A673 (cell line): ENCODE data around the gene PIK3IP1. TPM values are rescaled to one million over a fixed set of nuclear protein-coding genes. Genes with fewer than 3 reads are reported as not detected.

ENCODE experiments used
- BruUV-seq: library from RNA; stranded (reverse); fragments of 400-500 nt; replicated peaks from 2 replicates; lab custom pipeline; 2021; lab: Mats Ljungman, UMichigan
- CTCF ChIA-PET: fragments of 300-600 bp; sonication (Branson Sonifier 250); formaldehyde crosslinking; loops from one replicate; lab custom pipeline; 2022; ENCODE audit warnings: antibody characterized with exemption; lab: Charles Lee
- POLR2A ChIA-PET: fragments of 300-600 bp; sonication (Branson Sonifier 250); formaldehyde crosslinking; loops from one replicate; lab custom pipeline; 2022; ENCODE audit warnings: antibody characterized with exemption; ENCODE audit not compliant: low non-redundant PET; lab: Charles Lee
- DNase-seq: peaks from one replicate; pipeline ENCODE4 v3.0.0-alpha.2; 2015; ENCODE audit warnings: low spot score
- H3K27ac ChIP-seq: fragments of 200-600 bp; sonication (generic); 2 replicates; pipeline ENCODE4 v1.5.1; 2016; ENCODE audit warnings: mixed run types, low read depth, mild to moderate bottlenecking, mixed read lengths, antibody characterized with exemption, low read length; ENCODE audit not compliant: poor library complexity, severe bottlenecking
- H3K27me3 ChIP-seq: fragments of 200-600 bp; sonication (generic); replicated peaks from 2 replicates; pipeline ENCODE4 v1.6.1; 2017; ENCODE audit warnings: mixed run types, low read depth, mild to moderate bottlenecking, mixed read lengths, antibody characterized with exemption, low read length; ENCODE audit not compliant: insufficient read depth, poor library complexity
- H3K36me3 ChIP-seq: fragments of 200-600 bp; sonication (generic); 2 replicates; pipeline ENCODE4 v1.6.1; 2016; ENCODE audit warnings: mixed run types, mild to moderate bottlenecking, mixed read lengths, antibody characterized with exemption, low read length; ENCODE audit not compliant: insufficient read depth, poor library complexity, severe bottlenecking
- H3K4me1 ChIP-seq: fragments of 200-600 bp; sonication (generic); 2 replicates; pipeline ENCODE4 v1.6.1; 2017; ENCODE audit warnings: mixed run types, mild to moderate bottlenecking, mixed read lengths, antibody characterized with exemption, low read length; ENCODE audit not compliant: insufficient read depth, poor library complexity, severe bottlenecking
- H3K4me3 ChIP-seq: fragments of 200-600 bp; sonication (generic); 2 replicates; pipeline ENCODE4 v1.5.1; 2016; ENCODE audit warnings: low read depth, mixed run types, mild to moderate bottlenecking, mixed read lengths, low read length; ENCODE audit not compliant: poor library complexity, severe bottlenecking
- H3K9me3 ChIP-seq: fragments of 200-600 bp; sonication (generic); 2 replicates; pipeline ENCODE4 v1.6.1; 2016; ENCODE audit warnings: mixed run types, low read depth, mild to moderate bottlenecking, mixed read lengths, antibody characterized with exemption, low read length; ENCODE audit not compliant: poor library complexity, severe bottlenecking
- CTCF ChIP-seq: fragments of 300-800, 200-600 bp; sonication (generic); conservative IDR thresholded peaks from 2 replicates; pipeline ENCODE4 v1.5.1; 2017; ENCODE audit warnings: low read depth, mild to moderate bottlenecking, antibody characterized with exemption, low read length, moderate library complexity, mixed read lengths
- EZH2 ChIP-seq: fragments of 200-600 bp; sonication (generic); IDR thresholded peaks from 2 replicates; pipeline ENCODE4 v1.6.1; 2017; ENCODE audit warnings: borderline replicate concordance, low read depth, mild to moderate bottlenecking, mixed read lengths, antibody characterized with exemption, low read length; ENCODE audit not compliant: poor library complexity, severe bottlenecking
- intact Hi-C: fragments of 100-400 bp; cut with micrococcal nuclease; formaldehyde crosslinking; loops from one replicate; pipeline ENCODE4 v1.10.0; 2022; ENCODE audit not compliant: unreplicated experiment
- total RNA-seq: library from RNA; stranded (reverse); gene quantifications from 2 replicates; pipeline ENCODE4 v1.2.3, GENCODE V29; 2021

Gene PIK3IP1
- total RNA-seq, 1 experiment from 2014 or later = 0.24 TPM

DNA sequence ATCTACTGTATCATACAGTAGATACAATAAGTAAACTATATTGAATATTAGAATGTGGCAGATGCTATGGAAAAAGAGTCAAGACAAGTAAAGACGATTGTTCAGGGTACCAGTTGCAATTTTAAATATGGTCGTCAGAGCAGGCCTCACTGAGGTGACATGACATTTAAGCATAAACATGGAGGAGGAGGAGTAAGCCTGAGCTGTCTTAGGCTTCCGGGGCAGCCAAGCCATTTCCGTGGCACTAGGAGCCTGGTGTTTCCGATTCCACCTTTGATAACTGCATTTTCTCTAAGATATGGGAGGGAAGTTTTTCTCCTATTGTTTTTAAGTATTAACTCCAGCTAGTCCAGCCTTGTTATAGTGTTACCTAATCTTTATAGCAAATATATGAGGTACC, 14.5 kb downstream of the PIK3IP1 start:
- Histone ChIP-seq H3K27ac (no peak overlapping the region), H3K36me3 (peaks cover 14% of the 10 kb centered on the region), H3K4me1 (no peaks in the 10 kb centered on the region), H3K9me3 (no peaks in the 10 kb centered on the region), H3K27me3 (no peaks in the 10 kb centered on the region), H3K4me3 (no peak overlapping the region)
- BruUV-seq = no TSS peak
- DNase-seq = no peak
- intact Hi-C loops = no loop called here
- ChIA-PET CTCF (no interaction called here), POLR2A (no interaction called here)
- no peak for TF ChIP-seq CTCF
- no peak for TF ChIP-seq EZH2

GRCh38 chr22:31276426-31277167, 15.7 kb downstream of the PIK3IP1 start:
- Histone ChIP-seq H3K27ac (no peak overlapping the region), H3K4me1 (no peaks in the 10 kb centered on the region), H3K4me3 (no peak overlapping the region), H3K27me3 (no peaks in the 10 kb centered on the region), H3K36me3 (peaks cover 14% of the 10 kb centered on the region), H3K9me3 (no peaks in the 10 kb centered on the region)
- CTCF ChIA-PET = no interaction called here
- TF ChIP-seq EZH2 = no peak
- no peak for TF ChIP-seq CTCF
- POLR2A ChIA-PET = interaction anchor here (0.6 kb wide), 1 partner anchor 680 kb away, joined by 15 read pairs; no protein-coding TSS in a partner anchor
- no TSS peak for BruUV-seq
- intact Hi-C loops = no loop called here
- no peak for DNase-seq

DNA sequence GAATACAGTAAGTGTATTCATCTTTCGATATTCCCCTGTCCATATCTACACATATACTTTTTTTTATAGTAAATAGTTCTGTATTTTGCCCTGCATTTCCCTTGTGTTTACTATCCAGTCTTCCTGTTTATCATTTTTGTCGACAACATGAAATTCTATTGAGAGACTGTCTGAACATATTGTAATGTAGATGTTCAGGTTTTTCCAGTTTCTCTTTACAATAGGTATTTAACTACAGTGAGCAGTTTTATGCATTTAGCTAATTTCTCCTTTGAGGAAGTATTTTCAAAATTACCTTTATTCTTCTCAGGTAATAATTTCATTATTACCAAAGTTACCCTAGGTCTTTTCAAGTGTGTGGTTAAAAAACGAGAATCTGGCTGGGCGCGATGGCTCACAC, 16.7 kb downstream of the PIK3IP1 start:
- BruUV-seq = no TSS peak
- H3K4me3 ChIP-seq = no peak overlapping the region
- H3K4me1 ChIP-seq = no peaks in the 10 kb centered on the region
- no peaks in the 10 kb centered on the region for H3K27me3 ChIP-seq
- H3K9me3 ChIP-seq = no peaks in the 10 kb centered on the region
- peaks cover 14% of the 10 kb centered on the region for H3K36me3 ChIP-seq
- no peak overlapping the region for H3K27ac ChIP-seq
- TF ChIP-seq EZH2 = no peak
- TF ChIP-seq CTCF = no peak
- no peak for DNase-seq
- CTCF ChIA-PET = no interaction called here
- POLR2A ChIA-PET = no interaction called here
- intact Hi-C loops = no loop called here
